WTC11 (cell line): Measurements from ENCODE around the gene BCL11B. TPM values are rescaled to one million over a fixed set of nuclear protein-coding genes. Genes with fewer than 3 reads are reported as not detected.

Source experiments
- ATAC-seq: fragments of 200-7000 bp; cut with Tn5 transposase; 2 replicates; pipeline ENCODE4 v1.10.0; 2021; ENCODE audit warnings: mild to moderate bottlenecking, moderate library complexity
- CTCF ChIA-PET: fragments of 300-600 bp; sonication (Branson Sonifier 250); formaldehyde crosslinking; loops from one replicate; lab custom pipeline; 2021; ENCODE audit warnings: antibody characterized with exemption; lab: Charles Lee
- POLR2A ChIA-PET: fragments of 350-600 bp; sonication (Branson Sonifier 250); formaldehyde crosslinking; loops from one replicate; lab custom pipeline; 2021; ENCODE audit warnings: antibody characterized with exemption; lab: Charles Lee
- DNase-seq: peaks from one replicate; pipeline ENCODE4 v3.0.0; 2021; ENCODE audit warnings: low spot score
- H3K27ac Mint-ChIP-seq: 2 replicates; pipeline ENCODE4 v1.8.0; 2021; ENCODE audit warnings: mixed read lengths
- H3K27me3 Mint-ChIP-seq: 2 replicates; pipeline ENCODE4 v1.8.0; 2021; ENCODE audit warnings: low read depth, mild to moderate bottlenecking, moderate library complexity, mixed read lengths
- H3K36me3 Mint-ChIP-seq: 2 replicates; pipeline ENCODE4 v1.8.0; 2021; ENCODE audit warnings: mixed read lengths
- H3K4me1 Mint-ChIP-seq: 2 replicates; pipeline ENCODE4 v1.8.0; 2022; ENCODE audit warnings: mixed read lengths
- H3K4me3 Mint-ChIP-seq: 2 replicates; pipeline ENCODE4 v1.8.0; 2021; ENCODE audit warnings: mild to moderate bottlenecking, moderate library complexity, mixed read lengths
- H3K9me3 Mint-ChIP-seq: 2 replicates; pipeline ENCODE4 v1.8.0; 2021; ENCODE audit warnings: mixed read lengths
- AR ChIP-seq: fragments of 250-450 bp; sonication (Bioruptor Pico); IDR thresholded peaks from 2 replicates; pipeline ENCODE4 v1.9.0; 2021; ENCODE audit warnings: mild to moderate bottlenecking
- CDX4 ChIP-seq: fragments of 250-450 bp; sonication (Bioruptor Pico); IDR thresholded peaks from 2 replicates; pipeline ENCODE4 v1.9.0; 2021; ENCODE audit warnings: moderate library complexity, mild to moderate bottlenecking, inconsistent platforms, borderline replicate concordance
- E2F4 ChIP-seq: sonication (generic); formaldehyde crosslinking; IDR thresholded peaks from 2 replicates; pipeline ENCODE4 v1.8.1; 2022; ENCODE audit warnings: low read depth, mild to moderate bottlenecking, moderate library complexity, missing genetic modification reagents, borderline replicate concordance
- ERG ChIP-seq: fragments of 250-450 bp; sonication (Bioruptor Pico); IDR thresholded peaks from 2 replicates; pipeline ENCODE4 v1.8.0; 2021; ENCODE audit warnings: mild to moderate bottlenecking
- FOXJ3 ChIP-seq: sonication (generic); formaldehyde crosslinking; IDR thresholded peaks from 2 replicates; pipeline ENCODE4 v1.9.0; 2021; ENCODE audit warnings: missing genetic modification reagents, mild to moderate bottlenecking, borderline replicate concordance
- KAT7 ChIP-seq: sonication (generic); formaldehyde crosslinking; IDR thresholded peaks from 2 replicates; pipeline ENCODE4 v1.8.1; 2023; ENCODE audit warnings: missing genetic modification reagents, mild to moderate bottlenecking, borderline replicate concordance
- TEAD4 ChIP-seq: sonication (generic); formaldehyde crosslinking; IDR thresholded peaks from 2 replicates; pipeline ENCODE4 v1.8.0; 2022; ENCODE audit warnings: mild to moderate bottlenecking, missing genetic modification reagents
- USF1 ChIP-seq: sonication (generic); formaldehyde crosslinking; IDR thresholded peaks from 2 replicates; pipeline ENCODE4 v1.8.0; 2022; ENCODE audit warnings: mild to moderate bottlenecking, missing genetic modification reagents
- USF2 ChIP-seq: sonication (generic); formaldehyde crosslinking; IDR thresholded peaks from 2 replicates; pipeline ENCODE4 v1.8.1; 2023; ENCODE audit warnings: mild to moderate bottlenecking, missing genetic modification reagents, moderate library complexity
- ZBTB43 ChIP-seq: sonication (generic); formaldehyde crosslinking; IDR thresholded peaks from 2 replicates; pipeline ENCODE4 v1.8.1; 2023; ENCODE audit warnings: mild to moderate bottlenecking, missing genetic modification reagents
- ZNF317 ChIP-seq: sonication (generic); formaldehyde crosslinking; IDR thresholded peaks from 2 replicates; pipeline ENCODE4 v1.8.1; 2023; ENCODE audit warnings: low read depth, mild to moderate bottlenecking, moderate library complexity, missing genetic modification reagents, borderline replicate concordance
- ZNF423 ChIP-seq: fragments of 250-450 bp; sonication (Bioruptor Pico); IDR thresholded peaks from 2 replicates; pipeline ENCODE4 v2.1.2; 2022; ENCODE audit warnings: mild to moderate bottlenecking, moderate library complexity
- ZNF425 ChIP-seq: fragments of 250-450 bp; sonication (Bioruptor Pico); conservative IDR thresholded peaks from 2 replicates; pipeline ENCODE4 v1.9.0; 2021; ENCODE audit warnings: mild to moderate bottlenecking
- ZNF512 ChIP-seq: sonication (generic); formaldehyde crosslinking; IDR thresholded peaks from 2 replicates; pipeline ENCODE4 v1.8.1; 2022; ENCODE audit warnings: missing genetic modification reagents, borderline replicate concordance
- total RNA-seq: library from RNA; stranded (reverse); gene quantifications from 3 replicates; pipeline ENCODE4 v1.2.3, GENCODE V29; 2021

BCL11B gene
- total RNA-seq, 1 experiment from 2014 or later: 9.1 TPM

- no peaks in the 10 kb centered on the region for H3K9me3 Mint-ChIP-seq
- ATAC-seq: no peak
- DNase-seq: no peak
- H3K36me3 Mint-ChIP-seq: no peaks in the 10 kb centered on the region
- CTCF ChIA-PET: no interaction called here
- H3K4me3 Mint-ChIP-seq: no peak overlapping the region
- no peak overlapping the region for H3K27ac Mint-ChIP-seq
- POLR2A ChIA-PET: no interaction called here
- H3K4me1 Mint-ChIP-seq: peaks cover 8% of the 10 kb centered on the region
- no peaks in the 10 kb centered on the region; the same call in 1 of the 2 replicates for H3K27me3 Mint-ChIP-seq
- TF ChIP-seq TEAD4 (no peak), ZNF512 (CRISPR knock-in tag) (no peak)
Observed at GRCh38 chr14:99155173-99156089, 116.6 kb downstream of the BCL11B start.

- CTCF ChIA-PET: no interaction called here
- POLR2A ChIA-PET: no interaction called here
- Mint-ChIP-seq H3K36me3 (no peaks in the 10 kb centered on the region), H3K4me3 (no peak overlapping the region), H3K4me1 (peaks cover 4% of the 10 kb centered on the region), H3K9me3 (no peaks in the 10 kb centered on the region), H3K27ac (no peak overlapping the region), H3K27me3 (no peaks in the 10 kb centered on the region)
- DNase-seq: no peak
- TF ChIP-seq KAT7 (no peak), E2F4 (no peak), ZBTB43 (no peak), ZNF423 (CRISPR knock-in tag) (no peak), FOXJ3 (no peak), ZNF317 (no peak), AR (CRISPR knock-in tag) (no peak), USF1 (CRISPR knock-in tag) (no peak), CDX4 (CRISPR knock-in tag) (no peak), USF2 (no peak), ZNF425 (no peak), ERG (no peak)
- no peak for ATAC-seq
Observed at GRCh38 chr14:99150236-99150635, 121.8 kb downstream of the BCL11B start.
